Effector CD4-positive, alpha-beta T cell (primary cell): ENCODE measurements around the gene RIT1.

Source experiments
- DNase-seq: peaks from one replicate; pipeline ENCODE4 v3.0.0-alpha.2; 2020
- total RNA-seq: gene quantifications from one replicate; lab custom pipeline; 2026; lab: John Stamatoyannopoulos, UW

Gene RIT1, protein sequence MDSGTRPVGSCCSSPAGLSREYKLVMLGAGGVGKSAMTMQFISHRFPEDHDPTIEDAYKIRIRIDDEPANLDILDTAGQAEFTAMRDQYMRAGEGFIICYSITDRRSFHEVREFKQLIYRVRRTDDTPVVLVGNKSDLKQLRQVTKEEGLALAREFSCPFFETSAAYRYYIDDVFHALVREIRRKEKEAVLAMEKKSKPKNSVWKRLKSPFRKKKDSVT
- 108 reads per million, percentile 84 among the genes with 10 or more reads in this experiment for total RNA-seq

DNA sequence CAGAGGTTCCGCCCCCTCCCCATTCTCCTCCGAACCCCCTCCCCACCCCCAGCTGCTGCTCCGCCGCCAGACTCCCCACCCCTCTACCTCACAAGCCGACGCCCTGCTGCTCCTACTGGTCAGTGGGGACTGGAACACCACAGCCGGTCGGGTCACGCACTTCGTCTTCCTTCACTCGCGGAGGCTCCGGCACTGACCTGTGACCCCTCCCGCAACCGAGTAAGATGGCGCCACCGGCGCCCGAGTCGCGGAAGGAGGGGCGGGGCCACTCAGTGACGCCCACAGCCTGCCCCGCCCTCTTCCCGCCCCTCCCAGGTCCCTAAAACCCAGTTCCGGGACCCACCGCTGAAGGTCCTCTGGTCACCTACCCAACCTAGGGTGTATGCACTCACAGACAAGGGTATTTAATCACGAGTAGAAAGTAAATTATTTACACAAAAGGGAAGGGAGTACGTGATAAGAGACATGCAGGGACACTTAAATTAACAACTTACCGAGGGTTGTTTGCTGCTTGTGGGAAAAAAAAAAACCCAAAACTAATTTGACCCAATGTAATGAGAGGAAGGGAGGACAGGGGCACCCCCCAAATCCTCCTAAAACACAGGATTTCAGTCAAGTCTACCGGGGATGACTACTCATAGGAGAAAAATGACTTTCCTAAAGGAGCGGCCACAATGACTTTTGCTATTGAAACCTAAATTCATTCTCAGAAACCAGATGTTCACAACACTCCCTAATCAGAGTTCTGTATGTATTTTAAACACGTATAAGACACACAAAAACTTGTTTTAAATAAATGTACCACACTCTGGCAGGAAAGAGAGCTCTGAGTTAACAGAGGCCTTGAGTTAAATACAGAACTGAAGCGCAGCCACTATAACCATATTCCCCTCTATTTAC, at the start of gene RIT1:
TSS of gene RIT1 (minus strand) at position 194 of the 900 bp plus-strand sequence. CDS start 588 bp downstream, outside the sequence.
- peak; percentile 83 for DNase-seq

DNA sequence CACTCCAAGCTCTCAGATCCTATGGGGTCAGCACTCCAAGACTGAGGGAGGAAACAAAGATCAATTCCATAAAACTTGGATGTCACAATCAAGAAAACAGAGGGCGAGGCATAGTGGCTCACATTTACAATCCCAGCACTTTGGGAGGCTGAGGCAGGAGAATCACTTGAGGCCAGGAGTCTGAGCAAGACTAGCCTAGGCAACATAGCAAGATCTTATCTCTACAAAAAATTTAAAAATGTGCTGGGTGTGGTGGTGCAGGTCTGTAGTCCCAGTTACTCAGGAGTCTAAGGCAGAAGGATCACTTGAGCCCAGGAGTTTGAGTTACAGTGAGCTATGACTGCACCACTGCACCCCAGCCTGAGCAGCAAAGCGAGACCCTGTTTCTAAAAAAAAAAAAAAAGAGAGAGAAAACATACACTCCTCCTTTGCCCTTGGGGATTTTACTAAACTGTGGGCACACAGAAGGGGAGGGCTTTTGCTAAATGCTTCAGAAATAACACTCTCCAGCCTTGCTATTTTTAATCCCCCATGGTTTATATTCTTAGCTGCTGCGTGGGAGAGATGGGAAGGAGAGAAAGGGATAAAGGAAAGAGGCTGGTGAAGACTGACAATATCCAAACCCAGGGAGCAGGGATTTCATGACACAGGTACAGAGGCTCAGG, 49.1 kb upstream of the RIT1 start:
- DNase-seq, result no peak

DNA sequence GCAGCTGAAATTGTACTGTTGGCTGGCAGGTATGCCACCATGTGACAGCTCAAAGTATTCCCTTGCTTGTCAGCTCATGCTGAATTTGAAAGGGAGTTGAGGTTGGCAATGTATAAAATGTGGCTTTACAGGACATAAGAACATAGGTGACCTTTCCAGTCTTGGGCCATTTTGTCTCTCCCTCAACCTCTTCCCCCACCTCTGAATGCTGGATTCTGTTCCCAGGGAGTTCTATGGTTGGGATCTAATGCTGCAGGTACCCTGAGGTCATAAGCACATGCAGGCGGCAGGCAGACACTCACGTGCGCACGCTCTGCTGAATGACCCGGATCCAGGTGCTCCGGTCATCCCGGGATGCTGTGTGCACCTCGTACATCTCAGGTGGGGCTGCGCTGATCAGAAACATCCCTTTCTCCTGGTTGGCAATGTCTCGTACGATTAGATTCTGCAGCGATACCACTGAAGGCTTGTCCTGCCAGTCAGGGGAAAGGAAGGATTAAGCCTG, 46.3 kb upstream of the RIT1 start:
- DNase-seq, result no peak

DNA sequence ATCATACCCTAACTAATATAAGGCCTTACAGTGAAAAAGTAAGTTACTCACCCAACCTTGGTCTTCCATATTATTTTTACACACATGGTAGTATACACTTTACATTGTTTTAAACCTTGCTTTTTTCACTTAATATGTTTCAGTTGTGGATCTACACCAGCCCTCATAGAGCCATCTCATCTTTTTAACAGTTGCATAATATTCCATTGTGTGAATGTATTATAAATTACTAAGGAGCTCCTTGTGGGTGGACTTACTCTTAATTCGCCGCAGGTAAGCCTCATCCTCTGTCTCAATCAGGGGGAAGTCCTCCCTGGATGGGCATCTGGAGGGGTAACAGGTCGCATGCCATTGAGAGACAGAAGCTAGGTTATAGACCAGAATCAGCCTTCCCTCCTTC, 43.5 kb upstream of the RIT1 start:
- no peak for DNase-seq

DNA sequence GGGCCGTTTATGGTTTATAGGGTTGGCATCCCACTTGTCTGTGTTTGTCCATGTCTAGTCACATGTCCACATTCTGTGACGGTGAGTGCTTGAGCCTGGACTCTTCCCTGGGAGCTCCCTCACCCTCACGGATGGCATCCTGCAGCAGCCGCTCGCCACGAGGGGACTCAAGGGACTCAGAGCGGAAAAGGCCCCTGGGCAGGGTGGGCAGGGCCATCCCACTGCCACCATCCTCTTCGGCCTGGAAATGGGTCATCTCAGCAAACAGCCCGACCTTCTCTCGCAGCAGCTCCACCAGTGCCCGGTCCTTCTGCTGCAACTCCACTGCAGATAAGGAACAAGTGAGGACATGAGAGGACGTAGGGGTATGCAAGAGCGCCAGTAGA, 41.3 kb upstream of the RIT1 start:
- no peak for DNase-seq

DNA sequence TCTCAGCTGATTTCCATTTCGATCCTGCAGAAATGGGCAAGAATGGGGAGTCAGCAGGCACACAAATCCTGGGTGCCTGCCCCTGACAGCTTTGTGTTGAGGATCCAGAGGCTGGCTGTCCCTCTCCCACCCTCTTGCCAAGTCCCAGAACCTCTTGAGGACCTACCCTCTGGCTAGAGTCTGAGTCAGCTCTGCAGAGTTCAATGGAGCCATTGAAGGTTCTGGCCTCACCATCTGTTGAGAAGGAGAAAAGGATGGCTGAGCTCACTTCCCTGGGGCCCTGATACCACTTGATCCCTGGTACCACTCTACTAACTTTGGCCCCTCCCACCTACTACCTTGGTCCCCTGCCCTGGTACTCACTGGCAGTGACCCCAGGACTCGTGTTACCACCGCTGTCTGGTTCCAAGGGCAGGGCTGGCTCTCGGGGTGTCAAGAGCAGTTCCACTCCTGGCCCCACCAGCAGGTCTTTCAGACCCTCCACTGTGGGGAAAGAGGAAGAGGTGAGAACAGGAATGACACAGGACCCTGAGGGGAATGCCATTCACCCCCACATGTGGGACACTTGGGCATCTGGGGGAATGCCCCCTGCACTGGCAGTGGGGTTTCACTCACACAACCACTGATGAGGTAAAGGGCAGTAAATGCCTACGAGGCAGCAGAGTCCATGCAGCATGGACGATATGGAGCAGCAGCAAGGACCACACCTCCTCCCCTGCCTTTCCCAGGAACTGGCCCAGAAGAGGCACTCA, 40.8 kb upstream of the RIT1 start:
- DNase-seq, result no peak

DNA sequence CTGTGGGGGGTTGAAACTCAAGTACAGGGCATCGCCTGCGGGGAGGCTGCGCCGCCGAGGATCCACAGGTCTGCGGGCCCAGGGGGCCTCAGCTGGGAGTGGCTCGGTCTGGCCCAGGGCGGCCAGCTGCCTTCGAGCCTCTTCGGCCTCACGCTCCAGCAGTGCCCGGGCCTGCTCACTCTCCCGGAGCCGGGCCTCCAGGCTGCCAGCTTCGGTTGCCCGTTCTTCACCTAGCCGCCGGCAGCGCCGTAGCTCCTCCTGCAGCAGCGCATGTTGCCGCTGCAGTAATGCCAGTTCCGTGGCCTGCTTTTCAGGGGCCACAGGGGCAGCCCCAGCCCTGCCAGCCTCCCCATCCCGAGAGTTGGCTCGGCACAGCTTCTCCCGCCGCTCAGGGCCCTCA, 39.7 kb upstream of the RIT1 start:
- DNase-seq, result no peak

DNA sequence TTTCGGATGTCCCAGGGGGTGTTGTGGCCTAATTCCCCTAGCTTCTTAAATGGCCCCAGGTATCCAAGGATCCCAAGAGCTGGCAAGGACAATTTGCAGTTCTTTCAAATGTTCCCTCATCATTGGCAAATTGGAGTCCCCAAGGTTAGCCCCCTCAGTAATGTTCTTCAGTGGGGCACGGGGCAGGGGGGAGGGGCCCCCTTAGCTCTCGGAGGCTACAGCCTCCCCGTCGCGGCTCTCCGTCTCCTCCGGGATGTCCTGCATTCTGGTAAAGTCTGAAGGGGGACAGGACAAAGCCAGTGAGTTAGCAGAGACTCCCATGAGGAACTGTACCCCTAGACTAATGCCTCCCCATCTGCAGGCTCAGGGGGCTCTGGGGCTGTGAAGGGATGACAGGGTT, 36.6 kb upstream of the RIT1 start:
- no peak for DNase-seq

DNA sequence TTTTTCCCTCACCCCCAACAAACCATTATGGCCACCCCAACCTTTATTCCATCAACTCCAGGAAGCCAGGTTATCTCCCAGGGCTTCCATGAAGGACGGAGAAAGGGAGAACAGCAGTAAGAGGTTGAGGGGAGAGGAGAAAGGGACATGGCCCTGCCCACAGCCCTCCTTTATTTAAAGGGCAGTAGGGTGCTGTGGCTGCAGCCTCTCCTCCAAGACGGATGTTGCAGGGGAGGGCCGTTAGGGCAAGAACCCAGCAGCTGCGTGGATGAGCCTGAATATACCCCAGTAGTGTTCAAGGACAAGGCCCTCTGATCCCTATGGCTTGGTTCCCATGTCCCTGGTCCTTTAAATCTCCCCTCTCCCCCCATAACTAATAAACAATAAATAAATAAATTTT, 36.1 kb upstream of the RIT1 start:
- DNase-seq, result no peak

DNA sequence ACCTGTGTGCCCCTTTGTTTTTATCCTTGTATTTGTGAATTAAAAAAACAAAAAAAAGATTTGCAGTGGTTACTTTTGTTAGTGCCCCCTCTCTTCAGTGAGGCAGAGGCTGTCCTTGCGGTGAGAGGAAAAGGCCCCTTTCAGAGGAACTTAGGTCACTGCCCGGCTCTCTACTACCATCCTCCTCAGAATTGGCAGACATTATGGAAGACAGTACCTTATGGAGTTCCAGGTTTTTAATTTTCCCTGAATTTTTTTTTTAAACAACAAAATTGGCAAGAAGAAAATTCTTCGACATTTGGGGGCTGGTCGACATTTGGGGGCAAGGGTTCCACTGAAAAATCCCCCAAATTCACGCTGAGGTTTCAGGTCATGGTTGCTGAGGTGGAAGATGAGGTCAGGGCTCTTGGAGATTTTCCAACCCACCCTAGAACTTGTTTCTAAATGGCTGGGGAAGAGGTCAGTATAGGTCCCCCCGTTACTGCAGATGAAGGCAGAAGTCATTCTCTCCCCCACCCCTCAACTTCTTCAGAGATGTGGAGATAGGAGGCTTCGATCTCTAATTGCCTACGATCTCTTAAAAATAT, 35.6 kb upstream of the RIT1 start:
- DNase-seq, result no peak

DNA sequence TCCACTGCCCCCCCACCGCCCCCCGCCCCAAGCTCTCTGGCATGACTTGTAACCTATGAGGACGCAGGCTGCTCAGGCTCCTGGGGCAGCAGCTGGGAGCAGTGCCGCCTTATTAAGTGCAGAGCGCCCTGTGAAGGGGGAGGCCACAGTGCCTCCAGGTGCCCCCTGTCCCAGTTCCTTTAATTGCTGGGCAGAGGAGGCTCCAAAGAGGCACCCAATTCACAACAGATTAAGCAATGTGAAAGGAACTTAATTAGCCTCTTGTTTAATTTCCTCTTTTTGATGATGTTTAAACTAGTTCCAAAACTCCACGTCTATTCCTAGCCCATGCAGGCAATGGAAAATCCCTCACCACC, 33.3 kb upstream of the RIT1 start:
- DNase-seq, result no peak

DNA sequence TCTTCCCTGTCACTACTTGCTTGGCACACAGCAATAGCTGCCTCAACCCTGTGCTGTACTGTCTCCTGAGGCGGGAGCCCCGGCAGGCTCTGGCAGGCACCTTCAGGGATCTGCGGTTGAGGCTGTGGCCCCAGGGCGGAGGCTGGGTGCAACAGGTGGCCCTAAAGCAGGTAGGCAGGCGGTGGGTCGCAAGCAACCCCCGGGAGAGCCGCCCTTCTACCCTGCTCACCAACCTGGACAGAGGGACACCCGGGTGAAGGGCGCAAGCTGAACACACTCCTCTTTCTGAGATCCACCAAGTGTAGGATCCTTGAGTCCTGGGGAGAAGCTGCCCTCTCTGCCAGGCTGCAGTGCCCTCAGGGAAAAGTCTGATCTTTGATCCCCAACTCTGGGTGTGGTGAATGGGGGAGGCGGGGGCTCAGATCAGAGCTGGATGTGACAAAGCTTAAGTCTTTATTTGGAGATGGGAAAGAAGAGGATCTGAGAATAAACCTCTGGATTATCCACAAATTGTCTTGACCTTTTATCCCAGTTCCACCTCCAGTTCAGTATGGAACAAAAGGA, 31.5 kb upstream of the RIT1 start:
- DNase-seq, result no peak

DNA sequence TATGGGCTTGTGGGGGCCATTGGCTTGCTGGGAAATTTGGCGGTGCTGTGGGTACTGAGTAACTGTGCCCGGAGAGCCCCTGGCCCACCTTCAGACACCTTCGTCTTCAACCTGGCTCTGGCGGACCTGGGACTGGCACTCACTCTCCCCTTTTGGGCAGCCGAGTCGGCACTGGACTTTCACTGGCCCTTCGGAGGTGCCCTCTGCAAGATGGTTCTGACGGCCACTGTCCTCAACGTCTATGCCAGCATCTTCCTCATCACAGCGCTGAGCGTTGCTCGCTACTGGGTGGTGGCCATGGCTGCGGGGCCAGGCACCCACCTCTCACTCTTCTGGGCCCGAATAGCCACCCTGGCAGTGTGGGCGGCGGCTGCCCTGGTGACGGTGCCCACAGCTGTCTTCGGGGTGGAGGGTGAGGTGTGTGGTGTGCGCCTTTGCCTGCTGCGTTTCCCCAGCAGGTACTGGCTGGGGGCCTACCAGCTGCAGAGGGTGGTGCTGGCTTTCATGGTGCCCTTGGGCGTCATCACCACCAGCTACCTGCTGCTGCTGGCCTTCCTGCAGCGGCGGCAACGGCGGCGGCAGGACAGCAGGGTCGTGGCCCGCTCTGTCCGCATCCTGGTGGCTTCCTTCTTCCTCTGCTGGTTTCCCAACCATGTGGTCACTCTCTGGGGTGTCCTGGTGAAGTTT, 30.8 kb upstream of the RIT1 start:
- DNase-seq, result no peak

DNA sequence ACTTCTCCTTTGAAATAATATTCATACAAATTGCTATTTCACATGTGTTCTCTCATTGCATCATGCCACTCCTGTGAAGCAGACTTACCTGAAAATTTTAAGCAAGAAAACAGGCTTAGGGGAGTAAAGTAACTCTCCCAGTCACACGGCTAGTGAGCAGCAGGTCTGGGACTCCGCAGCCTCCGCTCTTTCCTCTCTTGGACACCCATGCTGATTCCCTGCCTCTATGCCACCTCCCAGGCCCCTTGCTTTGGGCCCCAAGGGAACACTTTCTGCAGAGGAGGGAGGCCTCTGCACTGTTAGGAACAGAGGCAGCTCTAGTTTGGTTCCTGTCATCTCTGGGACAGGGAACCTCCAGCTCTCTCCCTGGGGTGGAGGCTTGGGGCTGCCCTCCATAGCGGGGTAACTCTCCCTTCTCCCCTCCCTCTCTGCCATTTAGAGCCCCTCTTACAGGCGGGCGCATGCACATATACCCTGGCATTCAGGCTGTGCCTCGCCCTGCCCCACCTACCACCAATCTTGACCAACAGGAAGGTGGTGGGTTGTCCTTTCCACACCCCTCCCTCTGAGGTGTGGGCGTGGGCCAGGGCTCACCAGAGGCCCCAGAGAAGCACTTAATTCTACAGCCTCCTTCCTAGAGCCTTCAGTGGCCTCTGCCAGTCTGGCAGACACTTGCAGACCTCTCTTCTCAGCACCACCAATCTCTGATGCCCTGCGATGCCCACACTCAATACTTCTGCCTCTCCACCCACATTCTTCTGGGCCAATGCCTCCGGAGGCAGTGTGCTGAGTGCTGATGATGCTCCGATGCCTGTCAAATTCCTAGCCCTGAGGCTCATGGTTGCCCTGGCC, 30.1 kb upstream of the RIT1 start, which contains the start of gene RXFP4:
TSS of gene RXFP4 (plus strand) at position 646 of the 852 bp plus-strand sequence. CDS start at position 718, 72 bp downstream.
- no peak for DNase-seq

DNA sequence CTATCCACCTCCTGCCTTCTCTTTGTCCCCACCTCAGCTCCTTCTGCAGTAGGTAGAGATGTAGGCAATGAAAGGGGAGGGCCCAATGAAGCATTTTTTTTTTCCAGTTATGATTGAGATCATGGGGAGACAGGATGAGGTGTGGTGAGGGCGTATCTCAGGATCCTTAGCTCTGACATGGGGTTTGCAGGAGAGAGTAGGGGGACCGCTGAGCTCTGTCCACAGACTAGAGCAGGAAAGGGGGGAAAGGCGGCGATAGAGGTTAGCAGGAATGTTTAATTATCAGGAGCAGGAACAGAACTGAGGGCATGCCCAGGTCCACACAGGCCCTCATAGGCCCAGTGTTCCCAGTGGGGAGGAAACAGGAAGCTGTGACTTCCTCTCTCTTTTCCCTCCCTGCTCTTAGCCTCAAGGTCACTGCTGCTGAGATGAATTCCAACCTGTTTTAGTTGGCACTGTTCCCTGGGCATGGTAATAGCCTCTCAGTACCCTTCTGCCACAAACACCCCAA, 29.4 kb upstream of the RIT1 start:
- DNase-seq, result no peak

DNA sequence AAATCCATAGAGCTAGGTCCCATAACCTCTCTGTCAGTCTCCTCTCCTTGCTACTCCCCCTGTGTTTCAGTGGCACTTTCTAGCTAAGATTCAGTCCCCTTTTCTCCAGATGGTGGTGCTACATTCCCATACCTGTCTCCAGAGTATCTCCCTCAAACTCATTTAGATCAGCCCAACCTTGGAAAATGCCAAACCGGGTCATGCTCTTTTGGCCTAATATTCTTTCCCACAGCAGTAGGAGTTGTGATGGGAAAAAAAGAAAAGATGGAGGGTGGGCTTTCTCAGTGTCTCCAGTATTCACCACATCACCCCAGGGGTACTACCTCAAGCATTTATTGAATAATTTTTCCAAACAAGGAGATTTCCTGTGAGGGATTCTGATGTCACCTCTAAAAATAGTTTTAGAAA, 27.1 kb upstream of the RIT1 start:
- no peak for DNase-seq

DNA sequence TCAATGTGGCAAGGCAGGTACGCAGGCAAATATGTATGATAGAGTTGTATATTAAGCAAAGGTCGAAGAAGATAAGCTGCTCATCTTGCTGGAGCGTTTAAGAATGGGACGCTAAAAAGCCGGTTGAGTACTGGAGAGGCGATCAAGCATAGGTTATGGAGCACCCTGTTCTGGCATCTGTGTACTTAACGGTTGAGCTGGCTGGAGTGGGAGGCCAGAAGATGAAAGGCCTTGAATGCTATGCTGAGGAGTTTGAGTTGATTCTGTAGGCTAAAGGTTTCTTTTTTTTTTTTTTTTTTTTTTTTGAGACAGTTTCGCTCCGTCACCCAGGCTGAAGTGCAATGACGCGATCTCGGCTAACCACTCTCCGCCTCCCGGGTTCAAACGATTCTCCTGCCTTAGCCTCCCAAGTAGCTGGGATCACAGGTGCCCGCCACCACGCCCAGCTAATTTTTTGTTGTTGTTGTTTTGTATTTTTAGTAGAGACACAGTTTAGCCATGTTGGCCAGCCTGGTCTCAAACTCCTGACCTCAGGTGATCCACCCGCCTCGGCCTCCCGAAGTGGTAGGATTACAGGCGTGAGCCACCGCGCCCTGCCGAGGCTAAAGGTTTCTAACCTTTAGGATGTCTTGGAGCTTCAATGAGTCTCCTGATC, 23.9 kb upstream of the RIT1 start:
- no peak for DNase-seq

DNA sequence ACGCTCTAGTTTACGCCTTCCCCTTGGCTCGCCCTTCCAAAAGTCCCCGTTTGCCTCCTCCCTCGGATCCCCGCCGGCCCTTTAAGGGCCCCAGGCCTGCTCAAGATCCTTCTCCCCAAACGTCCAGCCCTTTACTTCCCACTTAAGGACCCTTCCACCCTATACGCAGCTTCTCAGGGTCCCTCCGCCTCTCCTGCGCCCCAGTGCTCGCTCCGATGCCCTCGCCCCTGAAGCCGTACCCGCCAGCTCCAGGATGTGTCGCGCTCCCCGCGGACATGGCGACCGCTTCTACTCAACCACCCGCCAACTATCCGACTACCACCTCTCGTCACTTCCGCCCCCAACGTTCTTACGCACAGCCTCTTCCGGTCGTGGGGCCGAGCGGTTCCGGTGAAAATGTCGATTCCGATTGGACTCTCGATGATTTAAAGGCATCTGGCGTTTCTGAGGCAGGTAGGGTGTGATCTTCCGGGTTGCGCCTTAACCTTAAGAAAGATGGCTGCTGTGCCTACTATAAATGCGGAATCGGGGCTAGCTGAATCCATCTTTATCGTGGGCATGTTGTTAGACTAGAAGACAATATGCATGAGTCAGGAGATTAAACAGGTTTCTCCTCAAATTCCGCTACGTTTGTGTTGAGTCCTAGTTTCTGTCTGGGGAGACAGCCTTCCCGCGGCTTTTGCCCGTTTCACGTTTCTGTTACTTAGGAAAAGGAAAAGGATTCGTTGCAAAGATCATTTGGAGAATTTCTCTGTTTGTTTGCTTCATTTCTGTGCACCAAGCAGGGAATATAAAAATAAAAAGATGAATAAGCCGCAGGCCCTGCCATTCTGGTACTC, 23.2 kb upstream of the RIT1 start, which contains the start of gene KHDC4:
TSS of gene KHDC4 (minus strand) at position 317 of the 839 bp plus-strand sequence. CDS start at position 277, 40 bp downstream.
- peak; percentile 91 for DNase-seq
